Right lobe of liver (tissue), 4 donors: ENCODE results near the gene VAMP5.

Source experiments
- CTCF ChIP-seq, 4 donors: fragments of 200-600 bp in 3 of 4; fragments of 450-650 bp in 1 of 4; IDR thresholded peaks; one replicate each; pipeline versions ENCODE4 v1.5.1 to v1.8.0; 2016 to 2022; ENCODE audit warnings: antibody characterized with exemption in 4 of 4, mild to moderate bottlenecking in 2 of 4
- POLR2A ChIP-seq: fragments of 450-650 bp; IDR thresholded peaks from one replicate; pipeline ENCODE4 v1.6.1; 2017; ENCODE audit warnings: antibody characterized with exemption, mild to moderate bottlenecking
- donor health status: DM: no; HTN: no; CAD: no.
- donor health status: DM: no; HTN: no; CAD: no.
- donor health status: DM: no; HTN: yes; CAD: no.

- TF ChIP-seq POLR2A (peak; percentile 73), CTCF (IDR thresholded peaks at IDR 0.05) (no peak)
Measured at GRCh38 chr2:85595301-85596025, 11.2 kb downstream of the VAMP5 start, which contains the start of gene RNF181.
